Small intestine (tissue), 7 donors: Measurements from ENCODE around the gene DDN. TPM values are rescaled to one million over a fixed set of nuclear protein-coding genes. Genes with fewer than 3 reads are reported as not detected.

Experiments used
- DNase-seq, 2 donors: peaks; one replicate each; pipeline versions ENCODE4 v3.0.0 to v3.0.0-alpha.2; 2013
- FAIRE-seq: peaks from 2 replicates; lab custom pipeline; 2012; peaks lifted over from hg19 to GRCh38; lab: Jason Lieb, UNC
- H3K27ac ChIP-seq, 3 donors: one replicate each; pipeline ENCODE4 v1.5.1; 2013; ENCODE audit warnings: low read length in 2 of 3, mild to moderate bottlenecking in 2 of 3, control low read depth in 1 of 3, inconsistent platforms in 1 of 3, low read depth in 1 of 3, moderate library complexity in 1 of 3
- H3K27me3 ChIP-seq, 3 donors: one replicate each; pipeline ENCODE4 v1.6.1; 2013; ENCODE audit warnings: low read length in 3 of 3, inconsistent platforms in 1 of 3; ENCODE audit not compliant: control insufficient read depth in 3 of 3, insufficient read depth in 3 of 3
- H3K36me3 ChIP-seq, 3 donors: one replicate each; pipeline ENCODE4 v1.6.1; 2013; ENCODE audit warnings: low read length in 3 of 3, inconsistent platforms in 1 of 3, low read depth in 1 of 3, mild to moderate bottlenecking in 1 of 3, moderate library complexity in 1 of 3; ENCODE audit not compliant: control insufficient read depth in 3 of 3, insufficient read depth in 2 of 3
- H3K4me1 ChIP-seq, 3 donors: one replicate each; pipeline ENCODE4 v1.6.1; 2013; ENCODE audit warnings: low read length in 2 of 3, inconsistent platforms in 1 of 3, low read depth in 1 of 3, mild to moderate bottlenecking in 1 of 3, moderate library complexity in 1 of 3; ENCODE audit not compliant: control insufficient read depth in 3 of 3, insufficient read depth in 2 of 3
- H3K4me3 ChIP-seq, 3 donors: one replicate each; pipeline ENCODE4 v1.5.1; 2013; ENCODE audit warnings: low read length in 3 of 3, control low read depth in 1 of 3, inconsistent platforms in 1 of 3, low read depth in 1 of 3, mild to moderate bottlenecking in 1 of 3, moderate library complexity in 1 of 3
- H3K9me3 ChIP-seq, 2 donors: one replicate each; pipeline ENCODE4 v1.6.1; 2013; ENCODE audit warnings: low read depth in 1 of 2, low read length in 1 of 2; ENCODE audit not compliant: control insufficient read depth in 2 of 2, insufficient read depth in 1 of 2
- WGBS, 3 donors: extraction: QIAGEN DNeasy Blood & Tissue Kit; methylation state at CpG; one replicate each; pipeline ENCODE4 v1.1.7; 2013; 5-methylcytosine and 5-hydroxymethylcytosine counted together
- polyA plus RNA-seq, 4 donors: library from polyadenylated mRNA; stranded (reverse) in 3 of 4; unstranded in 1 of 4; fragments of 200-250 nt in 3 of 4; fragments of 120-200 nt in 1 of 4; gene quantifications; one replicate each; pipeline versions ENCODE4 v1.2.1 to v1.2.3, GENCODE V29; 2013
- donor health status: healthy with polysubstance abuse.
- donor health status: control.
- donor health status: control.
- donor health status: Bipolar disorder and iron deficiency.
- donor health status: healthy.

Gene DDN
- polyA plus RNA-seq, 4 donors, result 0.16 to 0.22 (median 0.19) TPM; not detected in 1

DNA sequence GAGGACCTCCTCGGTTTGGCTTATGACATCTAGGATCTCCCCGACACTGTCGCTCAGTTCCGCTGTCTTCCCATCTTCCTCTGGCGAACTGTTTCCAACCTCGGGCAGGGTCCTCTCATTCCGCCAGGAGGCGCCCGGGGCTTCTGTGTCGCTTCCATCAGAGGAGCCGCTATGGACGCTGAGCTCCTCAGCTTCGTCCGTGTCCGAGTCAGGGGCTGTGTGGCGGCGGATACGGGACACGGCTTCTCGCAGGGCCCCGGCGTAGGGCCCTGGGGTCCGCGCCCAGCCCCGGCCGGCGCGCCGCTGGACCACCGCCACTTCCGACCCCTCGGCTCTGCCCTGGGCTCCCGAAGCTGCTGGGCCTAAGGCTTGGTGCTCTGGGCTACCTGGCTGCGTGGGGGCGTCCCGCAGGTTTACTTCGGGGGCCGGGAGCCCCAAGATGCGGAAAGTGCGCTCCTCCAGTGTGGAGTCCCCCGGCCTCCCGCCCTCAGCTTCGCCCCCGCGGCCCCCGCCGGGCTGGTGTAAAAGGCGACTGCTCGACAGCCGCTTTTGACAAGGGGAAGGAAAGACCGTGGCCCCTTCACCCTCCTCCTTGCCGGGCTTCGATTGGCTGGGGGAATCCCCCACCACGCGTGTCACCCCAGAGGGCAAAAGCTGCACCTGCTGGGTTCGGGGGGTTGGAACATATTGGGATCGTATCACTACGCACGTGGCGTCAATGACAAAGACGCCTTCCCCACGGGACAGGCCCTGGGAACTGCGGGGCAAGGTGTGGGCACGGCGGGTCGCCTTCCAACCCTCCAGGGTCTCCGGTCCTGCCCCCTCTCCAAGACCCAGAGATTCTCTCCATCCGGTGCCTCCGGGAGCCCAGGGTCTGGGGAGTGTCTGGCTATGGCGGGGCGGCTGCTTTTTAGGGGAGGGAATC, 2.1 kb downstream of the DDN start:
- Histone ChIP-seq H3K9me3 (no peaks in the 10 kb centered on the region), H3K4me1 (peaks cover 3 to 36% (median 7%) of the 10 kb centered on the region in 3 donors), H3K27me3 (peaks cover 0 to 81% (median 17%) of the 10 kb centered on the region in 3 donors), H3K27ac (no peak overlapping the region), H3K4me3 (peak overlapping the region in 2 of 3 donors; percentile 16 to 60), H3K36me3 (peaks cover 0 to 13% (median 3%) of the 10 kb centered on the region in 3 donors)
- WGBS, 3 donors, result 3 to 4% (median 4%) methylated on average over 63 to 71 of the region's 71 CpGs
- FAIRE-seq (no peak), DNase-seq (peak; percentile 76 to 87)

- Histone ChIP-seq H3K4me3 (peak overlapping the region in 1 of 3 donors; percentile 9), H3K27ac (no peak overlapping the region), H3K9me3 (no peaks in the 10 kb centered on the region), H3K36me3 (peaks cover 0 to 1% (median 0%) of the 10 kb centered on the region in 3 donors), H3K4me1 (peaks cover 3 to 35% (median 7%) of the 10 kb centered on the region in 3 donors), H3K27me3 (peaks cover 0 to 90% (median 12%) of the 10 kb centered on the region in 3 donors)
- peak; percentile 80 to 86 for DNase-seq
- no peak for FAIRE-seq
- WGBS, 3 donors, result 5 to 7% (median 6%) methylated on average over 31 to 32 of the region's 32 CpGs
Observed at GRCh38 chr12:48995086-48995879, 3.9 kb downstream of the DDN start.

- no peaks in the 10 kb centered on the region for H3K9me3 ChIP-seq
- H3K4me3 ChIP-seq, result no peak overlapping the region
- FAIRE-seq (no peak), DNase-seq (peak in 1 of 2 donors; percentile 16)
- peaks cover 0 to 27% (median 7%) of the 10 kb centered on the region in 3 donors for H3K4me1 ChIP-seq
- peaks cover 0 to 87% (median 11%) of the 10 kb centered on the region in 3 donors for H3K27me3 ChIP-seq
- WGBS, 3 donors, result 10 to 25% (median 20%) methylated on average over 21 to 32 of the region's 32 CpGs
- no peak overlapping the region for H3K27ac ChIP-seq
- no peaks in the 10 kb centered on the region for H3K36me3 ChIP-seq
Observed at GRCh38 chr12:48994224-48995085, 4.7 kb downstream of the DDN start.

- Histone ChIP-seq H3K27me3 (peaks cover 0 to 87% (median 14%) of the 10 kb centered on the region in 3 donors), H3K27ac (no peak overlapping the region), H3K4me1 (peaks cover 0 to 22% (median 4%) of the 10 kb centered on the region in 3 donors), H3K9me3 (no peaks in the 10 kb centered on the region), H3K36me3 (no peaks in the 10 kb centered on the region), H3K4me3 (no peak overlapping the region)
- 42 to 60% (median 59%) methylated on average over 3 of the region's 3 CpGs for WGBS, 3 donors
- no peak for FAIRE-seq
- DNase-seq, result no peak
Observed at GRCh38 chr12:48993787-48994186, 5.4 kb downstream of the DDN start.

DNA sequence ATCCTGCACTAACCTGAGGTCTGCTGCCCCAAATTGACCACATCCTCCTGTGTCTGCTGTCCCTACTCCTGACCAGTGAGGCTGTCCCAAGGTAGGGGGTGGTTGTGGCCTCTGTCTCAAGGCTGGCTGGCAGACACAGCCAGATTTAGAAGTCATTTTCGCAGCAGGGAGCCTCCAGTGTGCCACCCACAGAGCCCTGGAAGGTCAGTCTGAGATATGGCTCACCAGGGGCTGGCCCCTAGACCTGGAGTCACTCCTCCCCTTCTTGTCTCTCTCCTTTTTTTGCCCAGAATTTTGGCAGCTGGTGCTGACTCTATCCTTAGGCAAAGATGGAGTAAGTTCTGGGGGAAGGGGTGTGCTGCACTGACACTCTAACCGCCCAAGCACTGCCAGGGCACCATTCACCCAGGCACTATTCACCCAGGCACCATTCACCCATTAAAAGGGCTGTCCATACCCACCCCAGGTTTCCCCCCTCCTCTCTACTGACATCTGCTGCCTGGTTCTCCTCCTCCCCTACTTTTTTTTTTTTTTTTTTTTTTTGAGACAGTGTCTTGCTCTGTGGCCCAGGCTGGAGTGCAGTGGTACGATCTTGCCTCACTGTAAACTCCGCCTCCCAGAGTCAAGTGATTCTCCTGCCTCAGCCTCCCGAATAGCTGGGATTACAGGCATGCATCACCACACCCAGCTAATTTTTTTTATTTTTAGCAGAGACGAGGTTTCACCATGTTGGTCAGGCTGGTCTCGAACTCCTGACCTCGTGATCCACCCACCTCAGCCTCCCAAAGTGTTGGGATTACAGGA, 7.7 kb downstream of the DDN start:
- H3K36me3 ChIP-seq, result no peaks in the 10 kb centered on the region
- H3K27me3 ChIP-seq, result peaks cover 0 to 90% (median 14%) of the 10 kb centered on the region in 3 donors
- no peak overlapping the region for H3K27ac ChIP-seq
- WGBS, 3 donors, result 60 to 72% (median 66%) methylated on average over 8 of the region's 8 CpGs
- H3K9me3 ChIP-seq, result no peaks in the 10 kb centered on the region
- FAIRE-seq, result no peak
- no peak for DNase-seq
- peaks cover 0 to 8% (median 0%) of the 10 kb centered on the region in 3 donors for H3K4me1 ChIP-seq
- no peak overlapping the region for H3K4me3 ChIP-seq

DNA sequence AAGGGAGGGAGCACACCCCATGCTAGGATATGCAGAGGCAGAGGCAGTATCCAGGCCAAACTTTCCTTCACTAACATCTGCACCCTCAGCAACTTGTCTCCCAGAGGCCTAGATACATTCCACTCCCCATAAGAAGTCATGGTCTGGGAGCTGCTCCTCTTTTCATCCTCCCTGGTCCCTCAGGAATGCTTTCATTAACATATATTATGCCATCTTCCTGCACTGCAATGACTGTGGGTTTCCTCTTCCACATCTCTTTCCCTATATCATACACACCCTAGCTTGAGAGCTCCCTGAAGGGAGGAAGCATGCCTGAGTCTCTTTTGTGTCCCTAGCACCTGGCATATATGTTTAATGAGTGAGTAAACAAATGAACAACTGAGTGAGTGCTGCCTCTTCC, 8.6 kb downstream of the DDN start:
- H3K36me3 ChIP-seq, result no peaks in the 10 kb centered on the region
- H3K4me3 ChIP-seq, result no peak overlapping the region
- DNase-seq, result no peak
- no peak for FAIRE-seq
- H3K9me3 ChIP-seq, result no peaks in the 10 kb centered on the region
- no peak overlapping the region for H3K27ac ChIP-seq
- peaks cover 0 to 6% (median 0%) of the 10 kb centered on the region in 3 donors for H3K4me1 ChIP-seq
- peaks cover 0 to 90% (median 14%) of the 10 kb centered on the region in 3 donors for H3K27me3 ChIP-seq

GRCh38 chr12:48988030-48988649, 11.0 kb downstream of the DDN start:
- Histone ChIP-seq H3K4me3 (no peak overlapping the region), H3K9me3 (no peaks in the 10 kb centered on the region), H3K4me1 (no peaks in the 10 kb centered on the region), H3K36me3 (no peaks in the 10 kb centered on the region), H3K27ac (no peak overlapping the region), H3K27me3 (peaks cover 0 to 89% (median 11%) of the 10 kb centered on the region in 3 donors)
- peak; percentile 53 to 69 for DNase-seq
- 20 to 28% (median 25%) methylated on average over 16 of the region's 16 CpGs for WGBS, 3 donors
- FAIRE-seq, result no peak
